A549 treated with ZK216348 at 1 μM for 4 hours (cell line): ENCODE data around the gene ZNF837. TPM values are rescaled to one million over a fixed set of nuclear protein-coding genes. Genes with fewer than 3 reads are reported as not detected.

Experiments
- total RNA-seq: library from RNA; stranded (reverse); fragments of 200-300 nt; extraction: Qiagen RNA extraction; gene quantifications from 5 replicates; pipeline ENCODE4 v1.2.3, GENCODE V29; 2022; ENCODE audit warnings: low read depth

ZNF837 gene
- 0.74 to 1.7 TPM (median 1.4 TPM) in 5 replicates for total RNA-seq

GRCh38 chr19:58380662-58381459, at the start of gene ZNF837:
TSS of gene ZNF837 (minus strand) at chr19:58381030. CDS start at chr19:58369332, 11,698 bp downstream.

DNA sequence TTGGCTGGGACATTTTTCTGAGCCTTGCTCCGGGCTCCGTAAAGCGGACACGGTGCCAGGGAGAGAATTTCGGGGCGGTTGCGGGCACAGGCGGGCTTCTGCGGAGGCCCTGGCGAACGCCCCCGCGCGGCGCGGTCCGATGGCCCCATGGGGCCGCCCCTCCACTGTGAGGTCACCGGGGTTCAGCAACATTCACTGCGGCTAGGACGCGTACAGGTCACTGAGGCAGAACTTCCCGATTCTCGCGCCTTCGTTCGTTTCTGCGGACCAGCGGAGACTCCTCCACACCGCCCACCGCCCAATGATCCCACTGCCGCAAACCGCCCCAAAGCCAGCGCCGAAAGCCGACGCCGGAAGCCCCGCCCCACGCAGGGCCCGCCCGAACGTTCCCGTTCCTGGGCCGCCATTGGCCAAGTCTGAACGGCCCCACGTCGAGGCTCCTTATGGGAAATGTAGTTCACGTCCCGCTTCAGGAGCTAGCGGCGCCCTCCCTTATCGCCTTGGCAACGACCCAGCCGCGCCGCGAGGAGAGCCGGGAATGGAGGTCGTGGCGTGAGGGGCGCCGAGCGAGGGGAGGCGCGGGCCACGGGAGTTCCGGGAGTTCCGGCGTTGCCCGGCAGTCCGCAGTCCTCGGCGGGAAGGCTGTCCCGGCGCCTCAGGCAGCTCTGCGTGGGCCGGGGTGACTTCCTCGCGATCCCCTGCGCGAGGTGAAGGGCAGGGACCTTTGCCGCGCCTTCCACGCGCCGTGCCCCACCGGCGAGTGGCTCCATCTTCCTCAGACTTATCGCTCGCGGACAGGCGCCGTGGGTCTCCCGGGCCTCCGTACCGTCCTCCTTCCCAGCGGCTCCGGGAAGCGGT, 27.6 kb upstream of the ZNF837 start, which contains the start of gene ZNF584:
Gene ZNF584, plus strand, starts transcription at position 498 of the 858 bp plus-strand sequence. CDS start 499 bp downstream, outside the sequence.

DNA sequence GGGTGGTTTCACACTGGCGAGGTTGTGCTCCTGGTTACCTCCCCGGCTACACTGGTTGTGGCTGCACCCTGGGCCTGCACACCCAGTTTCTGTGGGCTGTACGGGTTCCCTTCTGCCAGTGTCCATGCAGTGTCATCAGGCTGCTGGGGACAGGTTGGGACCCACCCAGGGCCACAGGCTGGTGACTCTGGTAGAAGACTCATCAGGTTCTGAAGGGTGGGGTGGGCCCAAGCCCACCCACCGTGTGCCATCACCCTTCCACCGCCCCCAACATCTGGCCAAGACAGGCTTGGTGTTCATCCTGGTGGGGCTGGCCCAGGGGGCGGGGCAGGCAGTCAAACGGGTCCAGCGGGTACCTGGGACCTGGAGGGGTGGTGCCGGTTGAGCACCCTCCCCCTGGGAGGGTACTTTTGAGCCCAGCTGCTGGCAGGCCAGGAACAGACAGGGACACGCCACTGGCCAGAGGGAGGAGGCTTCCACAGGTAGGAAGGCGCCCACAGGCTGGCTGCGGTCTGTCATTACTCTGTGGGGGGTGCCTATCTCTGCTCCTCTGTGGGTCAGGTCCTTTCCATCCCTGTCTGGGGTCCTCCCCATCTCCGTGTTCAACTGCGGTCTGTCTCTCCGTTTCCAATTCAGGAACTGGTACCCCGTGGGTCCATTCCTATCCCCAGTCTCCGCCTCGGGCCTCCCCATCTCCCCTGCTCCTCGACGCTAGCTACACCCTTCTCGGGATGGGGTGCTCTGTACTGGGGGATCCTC, 14.6 kb upstream of the ZNF837 start, which contains the start of gene RNF225:
Gene RNF225, plus strand, starts transcription at position 437 of the 759 bp plus-strand sequence. CDS start 434 bp downstream, outside the sequence.

GRCh38 chr19:58386576-58387337, 5.9 kb upstream of the ZNF837 start, which contains the start of gene RPS5:
TSS of gene RPS5 (plus strand) at chr19:58387269. CDS start at chr19:58388138, 869 bp downstream.

DNA sequence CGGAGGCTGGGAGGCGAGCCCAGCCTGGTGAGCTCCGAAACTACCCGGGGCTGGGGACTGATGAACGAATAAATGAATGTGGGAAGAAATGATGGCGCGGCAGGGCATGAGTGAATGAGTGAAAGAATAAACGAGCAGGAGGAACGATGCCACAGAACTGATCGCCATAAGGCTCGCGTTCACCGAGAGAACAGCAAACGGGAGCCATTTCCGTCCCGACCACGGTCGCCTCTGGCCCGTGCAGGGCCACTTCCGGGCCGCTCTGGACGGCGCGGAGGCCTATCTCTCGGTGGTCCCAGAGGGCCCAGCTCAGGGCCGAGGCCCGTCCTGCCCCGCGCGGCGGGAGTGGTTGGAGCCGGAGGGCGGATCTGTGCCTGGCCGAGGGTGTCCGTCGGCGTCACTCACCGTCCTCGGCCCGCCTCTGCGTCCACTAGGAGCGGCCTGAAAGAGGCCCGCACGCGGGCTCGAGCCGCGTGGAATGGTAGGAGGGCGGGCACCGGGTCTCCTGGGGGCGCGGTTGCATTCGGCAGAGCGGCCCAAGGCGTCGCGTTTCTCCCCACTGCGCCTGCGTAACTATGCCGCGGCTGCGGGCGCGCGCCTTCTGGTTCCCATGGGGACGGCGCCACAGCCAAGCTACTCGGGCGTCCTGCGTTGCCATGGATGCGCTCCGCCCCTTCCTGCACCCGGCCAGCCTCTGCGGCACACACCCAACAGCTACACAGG, 18.4 kb downstream of the ZNF837 start, which contains the start of gene ZNF497:
Gene ZNF497, minus strand, starts transcription at position 480 of the 723 bp plus-strand sequence. CDS start 5,116 bp downstream, outside the sequence.

GRCh38 chr19:58352760-58353671, 27.8 kb downstream of the ZNF837 start, which contains the start of gene A1BG:
TSS of gene A1BG (minus strand) at chr19:58353492. CDS start at chr19:58353437, 55 bp downstream.

GRCh38 chr19:58326914-58327726, 53.7 kb downstream of the ZNF837 start, which contains the start of gene ZSCAN22:
TSS of gene ZSCAN22 (plus strand) at chr19:58326994. CDS start at chr19:58334803, 7,809 bp downstream.

Other genes starting within 250 kb of the ZNF837 start
- 2.4 to 3.7 TPM (median 3.3 TPM) in 5 replicates for gene ZNF329, start 230.2 kb downstream of the ZNF837 start, total RNA-seq
- gene ZNF274, start 198.0 kb downstream of the ZNF837 start, total RNA-seq = 9.9 to 15.3 TPM (median 13.7 TPM) in 5 replicates
- gene ZNF544, start 152.1 kb downstream of the ZNF837 start, total RNA-seq = 12.0 to 21.7 TPM (median 20.2 TPM) in 5 replicates
- 0.93 to 1.4 TPM (median 1.1 TPM) in 5 replicates for gene ZNF8, start 102.1 kb downstream of the ZNF837 start, total RNA-seq
- 89.5 to 122 TPM (median 98.9 TPM) in 5 replicates for gene ERVK3-1, start 75.7 kb downstream of the ZNF837 start, total RNA-seq
- gene ZSCAN22, start 54.0 kb downstream of the ZNF837 start, total RNA-seq = 1.7 to 3.3 TPM (median 2.7 TPM) in 5 replicates
- gene A1BG, start 27.5 kb downstream of the ZNF837 start, total RNA-seq = 7.2 to 12.3 TPM (median 10.0 TPM) in 5 replicates
- gene ZNF497, start 18.3 kb downstream of the ZNF837 start, total RNA-seq = 0.60 to 1.8 TPM (median 1.5 TPM) in 5 replicates
- 1,770 to 2,546 TPM (median 2,356 TPM) in 5 replicates for gene RPS5, start 6.2 kb upstream of the ZNF837 start, total RNA-seq
- not detected in 5 replicates for gene RNF225, start 14.6 kb upstream of the ZNF837 start, total RNA-seq
- 17.6 to 20.4 TPM (median 18.2 TPM) in 5 replicates for gene ZNF584, start 27.6 kb upstream of the ZNF837 start, total RNA-seq
- gene ZNF132, start 59.1 kb upstream of the ZNF837 start, total RNA-seq = 0.07 to 0.09 TPM (median 0.09 TPM) in 3 of 5 replicates, not detected in the others
- gene ZNF324B, start 70.6 kb upstream of the ZNF837 start, total RNA-seq = 5.7 to 7.9 TPM (median 7.0 TPM) in 5 replicates
- 7.2 to 11.7 TPM (median 8.9 TPM) in 5 replicates for gene ZNF324, start 86.0 kb upstream of the ZNF837 start, total RNA-seq
- 10.7 to 15.1 TPM (median 12.0 TPM) in 5 replicates for gene ZNF446, start 95.3 kb upstream of the ZNF837 start, total RNA-seq
- gene SLC27A5, start 131.0 kb upstream of the ZNF837 start, total RNA-seq = 18.4 to 32.9 TPM (median 29.4 TPM) in 5 replicates
- gene ZBTB45, start 138.8 kb upstream of the ZNF837 start, total RNA-seq = 8.3 to 24.0 TPM (median 20.1 TPM) in 5 replicates
- gene TRIM28, start 163.0 kb upstream of the ZNF837 start, total RNA-seq = 606 to 732 TPM (median 664 TPM) in 5 replicates
- 180 to 230 TPM (median 198 TPM) in 5 replicates for gene CHMP2A, start 174.1 kb upstream of the ZNF837 start, total RNA-seq
- gene UBE2M, start 177.6 kb upstream of the ZNF837 start, total RNA-seq = 134 to 148 TPM (median 138 TPM) in 5 replicates
- 7.0 to 19.9 TPM (median 16.5 TPM) in 5 replicates for gene MZF1, start 192.3 kb upstream of the ZNF837 start, total RNA-seq